Amygdala (tissue), 56 donors: ENCODE data around the gene ITPK1.

Source experiments
- DNase-seq, 56 donors: peaks; one replicate each; lab custom pipeline; 2025; lab: John Stamatoyannopoulos, UW

Gene ITPK1

DNA sequence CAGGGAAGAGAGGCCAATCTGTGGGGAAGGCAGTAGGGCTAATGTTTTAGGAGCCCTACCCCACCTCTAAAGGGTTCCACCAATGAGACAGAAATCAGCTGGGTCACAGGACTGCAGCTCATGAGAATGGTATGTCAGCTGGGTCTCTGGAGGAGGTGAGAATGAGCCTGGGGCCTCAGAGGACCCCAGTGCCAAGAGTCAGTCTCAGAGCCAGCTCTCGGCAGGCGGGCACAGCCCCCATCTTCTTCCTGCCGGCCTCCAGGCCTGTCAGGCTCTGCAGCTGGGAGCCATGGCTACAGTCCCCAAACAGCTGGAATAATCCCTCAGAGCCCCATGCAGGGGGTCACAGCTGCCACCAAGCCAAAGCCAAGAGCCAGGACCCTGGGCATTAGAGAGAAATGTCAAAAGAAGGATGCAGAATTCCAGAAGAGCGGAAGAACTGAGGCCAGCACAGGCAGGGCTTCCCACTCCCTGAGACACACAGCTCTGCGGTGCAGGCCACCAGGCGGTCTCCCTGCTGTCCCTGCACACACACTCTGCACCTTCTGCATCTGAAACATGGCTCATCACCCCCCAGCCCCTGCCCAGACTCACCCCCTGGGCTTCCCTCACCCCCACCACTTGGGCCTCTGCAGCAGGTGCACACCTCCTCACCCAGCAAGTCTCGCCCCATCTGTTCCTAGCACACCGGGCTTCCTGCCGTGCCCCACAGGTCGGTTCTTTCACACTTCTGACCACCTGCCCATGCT is 26.0 kb downstream of the ITPK1 start:
- DNase-seq: no peak

DNA sequence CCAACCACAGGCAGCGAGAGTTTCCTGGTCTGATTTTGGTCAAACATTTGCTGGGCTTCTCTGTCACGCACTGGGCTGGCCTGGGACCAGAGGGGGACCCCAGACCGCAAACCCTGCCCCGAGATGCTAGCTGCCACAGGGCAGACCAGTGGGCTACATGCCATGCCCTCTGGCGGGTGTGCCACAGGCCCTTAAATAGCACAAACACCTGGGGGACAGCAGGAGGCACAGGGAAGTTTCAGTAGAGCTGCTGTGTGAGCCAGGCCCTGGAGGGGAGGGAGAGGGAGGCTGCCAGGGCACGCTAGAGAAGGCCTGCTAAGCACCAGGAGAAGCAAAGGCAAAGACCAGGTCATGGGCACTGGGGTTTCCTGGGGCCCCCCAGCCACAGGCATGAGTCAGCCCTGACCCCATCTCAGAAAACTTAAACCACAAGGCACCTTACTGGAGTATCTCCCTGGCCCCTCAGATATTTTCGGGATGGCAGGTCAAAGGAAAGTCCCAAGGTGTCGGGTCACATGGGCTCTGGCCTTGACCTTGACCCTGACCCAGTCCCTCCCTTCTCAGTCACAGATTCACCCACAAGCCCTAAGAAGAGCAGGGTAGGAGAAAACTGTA is 29.2 kb downstream of the ITPK1 start:
- no peak for DNase-seq

DNA sequence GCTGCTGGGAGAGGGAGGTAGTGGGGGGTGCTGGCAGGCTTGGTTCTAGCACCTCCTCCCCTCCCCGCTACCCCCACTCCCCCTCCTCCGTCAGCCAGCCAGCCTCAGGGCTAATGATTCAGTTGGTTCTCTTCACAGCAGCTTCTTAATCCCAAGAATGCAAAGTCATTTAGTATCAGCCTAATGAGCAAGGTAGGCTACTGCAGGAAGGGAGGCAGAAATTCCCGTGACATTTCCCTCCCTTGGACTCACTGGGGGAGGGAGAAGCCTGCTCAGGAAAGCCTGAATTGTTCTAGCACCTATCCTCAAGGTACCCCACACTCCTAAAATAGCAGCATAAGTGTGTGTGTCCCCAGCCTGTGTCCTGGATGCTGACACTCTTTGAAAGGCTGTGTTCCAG is 29.8 kb downstream of the ITPK1 start:
- DNase-seq: peak in 1 of 56 donors; percentile 16

GRCh38 chr14:93084866-93085857 is 30.6 kb downstream of the ITPK1 start:
- no peak for DNase-seq

- DNase-seq: no peak
Measured at GRCh38 chr14:93084402-93084801, 31.3 kb downstream of the ITPK1 start.

DNA sequence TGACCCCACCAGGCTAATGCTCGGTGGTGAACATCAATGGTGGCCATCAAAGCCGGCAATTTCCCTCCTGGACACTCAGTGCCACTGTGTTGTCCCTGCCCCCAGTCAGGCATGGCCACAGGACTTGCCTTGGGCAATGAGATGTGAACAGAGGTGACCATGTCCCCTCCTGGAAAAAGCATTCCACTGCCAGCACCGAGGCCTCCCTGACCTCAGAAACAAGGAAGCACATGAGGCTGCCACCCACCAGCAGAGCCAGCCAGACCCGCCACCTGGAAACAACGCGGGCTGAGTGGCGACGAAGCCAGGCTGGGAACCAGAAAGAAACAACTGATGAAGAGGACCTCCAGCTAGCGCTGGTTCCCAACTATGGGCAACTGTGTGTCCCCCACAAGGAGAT is 31.8 kb downstream of the ITPK1 start:
- DNase-seq: no peak

- peak in 1 of 56 donors; percentile 31 for DNase-seq
Measured at GRCh38 chr14:93082576-93083001, 33.1 kb downstream of the ITPK1 start.

GRCh38 chr14:93081876-93082570 is 33.7 kb downstream of the ITPK1 start:
- DNase-seq: peak in 3 of 56 donors; percentile 28 to 62 (median 47)

DNA sequence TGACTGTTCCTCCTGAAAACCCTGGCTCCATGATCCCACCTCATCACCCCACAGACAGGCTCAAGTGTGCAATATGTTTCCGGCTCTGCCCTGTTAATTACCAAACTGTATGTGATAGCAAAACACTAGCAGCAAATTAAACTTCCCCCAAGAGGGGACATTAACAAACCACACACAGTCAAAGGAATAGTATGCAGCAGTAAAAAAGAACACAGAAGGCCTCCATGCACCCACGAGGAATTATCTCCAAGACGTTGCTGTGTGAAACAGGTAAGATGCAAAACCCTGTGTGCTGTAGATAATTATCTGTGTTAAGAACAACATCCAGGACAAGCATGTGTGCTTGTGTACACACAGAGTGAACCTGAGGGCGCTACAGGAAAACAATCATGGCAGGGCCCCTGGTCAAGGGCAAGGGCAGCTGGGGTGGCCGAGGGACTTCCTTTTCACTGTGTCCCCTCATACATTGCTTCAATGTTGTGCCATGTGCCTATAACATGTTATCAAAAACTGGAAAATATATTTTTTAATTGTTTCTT is 35.8 kb downstream of the ITPK1 start:
- no peak for DNase-seq

GRCh38 chr14:93079321-93079720 is 36.4 kb downstream of the ITPK1 start:
- no peak for DNase-seq

- no peak for DNase-seq
Measured at GRCh38 chr14:93078870-93079269, 36.9 kb downstream of the ITPK1 start.

DNA sequence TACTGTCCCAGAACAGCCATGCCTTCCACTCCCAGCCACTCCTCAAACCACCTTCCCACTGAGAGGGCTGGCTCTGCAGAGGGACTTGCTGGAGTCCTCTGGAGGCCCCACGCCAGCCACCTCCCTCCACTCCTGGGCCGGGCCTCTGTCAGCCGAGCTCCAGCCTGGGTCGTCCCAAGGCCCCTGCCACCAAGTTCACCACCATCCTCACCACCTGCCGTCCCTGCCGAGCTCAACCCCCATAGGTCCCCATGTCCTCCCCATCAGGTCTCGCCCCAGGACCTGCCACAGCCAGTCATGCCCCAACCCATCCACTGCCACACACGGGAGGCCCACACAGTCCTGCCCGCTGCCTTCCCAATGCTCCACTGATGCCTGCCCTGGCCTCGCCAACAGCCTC is 39.0 kb downstream of the ITPK1 start:
- no peak for DNase-seq

GRCh38 chr14:93075891-93076290 is 39.8 kb downstream of the ITPK1 start:
- no peak for DNase-seq

DNA sequence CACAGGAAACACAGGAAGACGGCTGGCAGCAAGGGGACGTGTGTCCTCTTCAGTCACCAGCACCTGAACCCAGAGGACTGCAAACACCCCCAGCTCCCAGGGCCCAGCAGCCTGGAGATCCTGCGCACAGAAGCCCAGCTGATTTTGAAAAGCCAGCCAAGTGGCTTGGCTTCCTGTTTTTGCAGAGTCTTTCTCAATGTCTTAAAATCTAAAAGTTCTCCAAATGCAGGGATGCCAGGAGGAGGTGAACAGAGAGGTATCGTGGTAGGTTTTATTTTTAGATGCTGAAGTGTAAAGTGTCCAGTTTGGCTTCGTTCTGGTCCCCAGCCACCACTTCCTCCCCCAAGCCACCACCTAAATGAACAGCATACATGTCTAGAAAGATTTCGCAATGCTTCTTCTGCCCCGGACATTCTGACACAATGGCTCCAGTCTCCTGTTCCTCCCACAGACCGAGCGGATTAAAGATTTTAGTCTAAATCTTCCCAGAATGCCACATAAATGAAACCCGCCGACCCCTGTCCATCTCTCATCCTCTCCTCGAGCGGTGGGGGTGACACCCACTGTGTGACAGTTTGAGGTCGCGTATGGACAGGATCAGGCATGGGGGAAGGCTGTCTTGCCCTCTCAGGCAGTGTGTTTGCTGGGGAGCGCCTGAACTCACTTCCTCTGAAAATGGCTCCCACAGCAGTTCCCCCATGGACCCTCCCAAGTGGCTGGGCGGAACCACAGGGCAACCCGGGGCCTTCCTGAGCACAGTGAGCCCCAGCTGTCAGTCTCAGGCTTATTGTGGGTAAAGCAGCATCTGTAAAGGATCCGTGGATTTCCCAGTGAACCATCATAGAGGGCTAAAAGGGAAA is 41.6 kb downstream of the ITPK1 start:
- peak in 2 of 56 donors; percentile 34 to 55 for DNase-seq

- peak in 1 of 56 donors; percentile 38 for DNase-seq
Measured at GRCh38 chr14:93073358-93073707, 42.4 kb downstream of the ITPK1 start.

GRCh38 chr14:93072659-93073357 is 42.9 kb downstream of the ITPK1 start:
- no peak for DNase-seq

DNA sequence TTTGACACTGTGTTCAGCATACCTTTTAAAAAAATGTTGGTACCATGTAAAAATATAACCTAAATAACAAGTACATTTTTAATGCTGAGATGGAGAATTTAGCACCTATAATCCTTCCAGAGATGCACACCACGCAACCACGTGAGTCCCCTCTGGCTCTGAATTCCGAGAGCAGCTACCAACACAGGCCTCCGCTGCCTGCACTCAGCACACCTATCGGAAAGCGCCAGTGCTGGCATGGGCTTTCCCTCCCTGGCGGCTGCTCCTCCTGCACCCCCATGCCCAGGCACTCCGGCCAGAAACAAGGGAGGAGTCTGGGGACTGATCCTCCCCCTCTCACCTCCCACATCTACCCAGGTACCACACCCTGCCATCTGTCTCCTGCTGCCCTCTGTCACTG is 47.0 kb downstream of the ITPK1 start:
- peak in 2 of 56 donors; percentile 20 to 21 for DNase-seq

DNA sequence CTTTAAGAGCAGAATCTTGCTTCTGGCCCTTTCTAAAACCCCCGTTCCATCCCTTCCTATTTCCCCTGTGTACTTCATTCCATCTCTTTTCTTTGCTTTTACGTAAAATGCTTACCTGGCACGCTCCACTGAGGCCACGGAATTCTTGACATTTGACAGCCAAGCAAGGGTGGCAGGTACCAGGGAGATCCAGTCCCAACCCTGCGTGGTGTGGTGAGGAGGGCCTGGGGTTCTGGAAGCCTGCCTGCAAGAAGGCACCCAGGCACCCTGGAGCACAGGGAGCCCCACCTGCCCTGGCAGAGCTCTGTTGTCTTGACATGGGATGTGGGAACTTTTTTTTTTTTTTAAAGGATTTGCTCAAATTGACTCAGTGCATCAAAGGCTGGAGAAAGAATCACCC is 48.6 kb downstream of the ITPK1 start:
- no peak for DNase-seq
